ENCODE measurements around the gene CFAP299. TPM values are rescaled to one million over a fixed set of nuclear protein-coding genes. Genes with fewer than 3 reads are reported as not detected.
A peak's percentile ranks its signal among the peaks of the same experiment; 100 is the strongest.

CFAP299 gene
- total RNA-seq, 1 donor, result 12.7 TPM

GRCh38 chr4:80587871-80588385, 252.4 kb downstream of the CFAP299 start:
- no peak for TF ChIP-seq CTCF (IDR thresholded peaks at IDR 0.05; ENCODE audit: insufficient read depth, low read length)
- H3K4me3 ChIP-seq (ENCODE audit: low read depth, low read length), result no peak overlapping the region
- DNase-seq (ENCODE audit: low read depth), result no peak

- no peak for DNase-seq (ENCODE audit: low read depth)
- peak; percentile 9 for TF ChIP-seq CTCF (IDR thresholded peaks at IDR 0.05; ENCODE audit: insufficient read depth, low read length)
- no peak overlapping the region for H3K4me3 ChIP-seq (ENCODE audit: low read depth, low read length)
Observed at GRCh38 chr4:80592950-80593349, 257.4 kb downstream of the CFAP299 start.

- peak; percentile 6 for DNase-seq (ENCODE audit: low read depth)
- H3K4me3 ChIP-seq (ENCODE audit: low read depth, low read length), result no peak overlapping the region
- TF ChIP-seq CTCF (IDR thresholded peaks at IDR 0.05; ENCODE audit: insufficient read depth, low read length), result no peak
Observed at GRCh38 chr4:80594701-80595100, 259.2 kb downstream of the CFAP299 start.

GRCh38 chr4:80608281-80608980, 272.9 kb downstream of the CFAP299 start:
- peak; percentile 63 for DNase-seq (ENCODE audit: low read depth)
- H3K4me3 ChIP-seq (ENCODE audit: low read depth, low read length), result no peak overlapping the region
- TF ChIP-seq CTCF (IDR thresholded peaks at IDR 0.05; ENCODE audit: insufficient read depth, low read length), result no peak

GRCh38 chr4:80610199-80610598, 274.7 kb downstream of the CFAP299 start:
- no peak for TF ChIP-seq CTCF (IDR thresholded peaks at IDR 0.05; ENCODE audit: insufficient read depth, low read length)
- no peak overlapping the region for H3K4me3 ChIP-seq (ENCODE audit: low read depth, low read length)
- DNase-seq (ENCODE audit: low read depth), result no peak

GRCh38 chr4:80610845-80611677, 275.5 kb downstream of the CFAP299 start:
- no peak overlapping the region for H3K4me3 ChIP-seq (ENCODE audit: low read depth, low read length)
- TF ChIP-seq CTCF (IDR thresholded peaks at IDR 0.05; ENCODE audit: insufficient read depth, low read length), result no peak
- peak; percentile 70 for DNase-seq (ENCODE audit: low read depth)
